ENCODE data around the gene SMAD9. TPM values are rescaled to one million over a fixed set of nuclear protein-coding genes. Genes with fewer than 3 reads are reported as not detected.

SMAD9 gene
- total RNA-seq, 2 experiments from 2014 or later, result 10.3 to 10.8 TPM

DNA sequence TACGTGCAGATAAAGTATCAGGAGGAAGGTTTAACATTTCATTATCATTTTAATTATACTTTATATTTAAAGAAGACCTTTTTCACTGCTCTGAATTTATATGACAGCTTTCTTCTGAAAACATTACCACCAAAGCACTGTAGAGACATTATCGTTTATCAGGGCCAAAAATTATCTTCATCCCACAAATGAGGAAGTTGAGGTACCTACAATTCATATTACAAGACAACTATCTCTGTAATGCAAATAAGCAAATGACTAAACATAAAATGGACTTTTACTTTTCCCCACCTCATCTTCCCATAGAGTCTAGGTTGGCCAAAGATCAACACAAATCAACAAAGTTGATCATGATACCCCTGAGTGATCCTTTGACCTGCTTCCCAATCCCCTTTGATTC lies 30.9 kb upstream of the SMAD9 start:
- Histone ChIP-seq H3K36me3 (ENCODE audit: insufficient read depth, low read length) (peaks cover 86% of the 10 kb centered on the region), H3K9me2 (ENCODE audit: insufficient read depth, low read length) (no peaks in the 10 kb centered on the region), H3K4me3 (ENCODE audit: low read depth, low read length, poor library complexity, severe bottlenecking) (no peak overlapping the region), H3K4me1 (ENCODE audit: insufficient read depth, low read length, poor library complexity, severe bottlenecking) (peaks cover 14% of the 10 kb centered on the region), H3K9me3 (ENCODE audit: low read length) (no peaks in the 10 kb centered on the region), H3K79me2 (ENCODE audit: insufficient read depth, low read depth, low read length) (no peaks in the 10 kb centered on the region), H3K4me2 (ENCODE audit: low read length) (no peak overlapping the region), H3K27ac (ENCODE audit: low read depth, low read length, poor library complexity, severe bottlenecking) (no peak overlapping the region), H2AFZ (ENCODE audit: low read length) (no peak overlapping the region), H4K20me1 (ENCODE audit: insufficient read depth, low read length) (no peaks in the 10 kb centered on the region)
- TF ChIP-seq, protein P1, sequence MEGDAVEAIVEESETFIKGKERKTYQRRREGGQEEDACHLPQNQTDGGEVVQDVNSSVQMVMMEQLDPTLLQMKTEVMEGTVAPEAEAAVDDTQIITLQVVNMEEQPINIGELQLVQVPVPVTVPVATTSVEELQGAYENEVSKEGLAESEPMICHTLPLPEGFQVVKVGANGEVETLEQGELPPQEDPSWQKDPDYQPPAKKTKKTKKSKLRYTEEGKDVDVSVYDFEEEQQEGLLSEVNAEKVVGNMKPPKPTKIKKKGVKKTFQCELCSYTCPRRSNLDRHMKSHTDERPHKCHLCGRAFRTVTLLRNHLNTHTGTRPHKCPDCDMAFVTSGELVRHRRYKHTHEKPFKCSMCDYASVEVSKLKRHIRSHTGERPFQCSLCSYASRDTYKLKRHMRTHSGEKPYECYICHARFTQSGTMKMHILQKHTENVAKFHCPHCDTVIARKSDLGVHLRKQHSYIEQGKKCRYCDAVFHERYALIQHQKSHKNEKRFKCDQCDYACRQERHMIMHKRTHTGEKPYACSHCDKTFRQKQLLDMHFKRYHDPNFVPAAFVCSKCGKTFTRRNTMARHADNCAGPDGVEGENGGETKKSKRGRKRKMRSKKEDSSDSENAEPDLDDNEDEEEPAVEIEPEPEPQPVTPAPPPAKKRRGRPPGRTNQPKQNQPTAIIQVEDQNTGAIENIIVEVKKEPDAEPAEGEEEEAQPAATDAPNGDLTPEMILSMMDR (conservative IDR thresholded peaks at IDR 0.05; ENCODE audit: low read length), result no peak
- no peak for TF ChIP-seq EZH2phosphoT487 (IDR thresholded peaks at IDR 0.05; ENCODE audit: borderline replicate concordance, low read depth, low read length)
- no peak for DNase-seq (ENCODE audit: low spot score)
- intact Hi-C loops (cut with micrococcal nuclease; ENCODE audit: unreplicated experiment), result no loop called here
- ChIA-PET POLR2A (interaction anchor here (0.6 to 2.6 kb wide), 3 partner anchors 14 to 97 kb away, joined by 3 to 12 read pairs (median 3); no protein-coding TSS in a partner anchor), CTCF (ENCODE audit: unreplicated experiment) (no interaction called here)
- BruUV-seq (replicated peaks), result no TSS peak

DNA sequence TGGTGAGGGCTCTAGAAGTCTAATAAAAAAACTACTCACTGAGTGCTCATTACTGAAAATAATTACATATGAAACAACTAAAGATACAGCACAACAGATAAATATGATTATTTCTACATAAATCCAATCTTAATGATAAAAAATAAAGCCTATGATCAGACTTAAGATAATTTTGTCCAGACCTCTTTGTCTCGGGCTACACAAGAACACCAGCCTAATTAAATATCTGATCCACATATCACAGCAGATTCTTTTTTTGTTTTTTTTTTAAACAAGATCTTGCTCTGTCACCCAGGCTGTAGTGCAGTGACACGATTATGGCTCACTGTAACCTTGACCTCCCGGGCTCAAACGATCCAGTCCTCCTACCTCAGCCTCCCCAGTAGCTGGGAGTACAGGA lies 30.3 kb upstream of the SMAD9 start:
- CTCF ChIA-PET (ENCODE audit: unreplicated experiment), result no interaction called here
- intact Hi-C loops (cut with micrococcal nuclease; ENCODE audit: unreplicated experiment), result no loop called here
- H3K4me2 ChIP-seq (ENCODE audit: low read length), result no peak overlapping the region
- H3K9me2 ChIP-seq (ENCODE audit: insufficient read depth, low read length), result no peaks in the 10 kb centered on the region
- peaks cover 80% of the 10 kb centered on the region for H3K36me3 ChIP-seq (ENCODE audit: insufficient read depth, low read length)
- DNase-seq (ENCODE audit: low spot score), result no peak
- H3K27ac ChIP-seq (ENCODE audit: low read depth, low read length, poor library complexity, severe bottlenecking), result no peak overlapping the region
- TF ChIP-seq, protein P1 (conservative IDR thresholded peaks at IDR 0.05; ENCODE audit: low read length), result no peak
- no peak for TF ChIP-seq EZH2phosphoT487 (IDR thresholded peaks at IDR 0.05; ENCODE audit: borderline replicate concordance, low read depth, low read length)
- H4K20me1 ChIP-seq (ENCODE audit: insufficient read depth, low read length), result no peaks in the 10 kb centered on the region
- no peaks in the 10 kb centered on the region for H3K79me2 ChIP-seq (ENCODE audit: insufficient read depth, low read depth, low read length)
- H3K4me3 ChIP-seq (ENCODE audit: low read depth, low read length, poor library complexity, severe bottlenecking), result no peak overlapping the region
- H3K9me3 ChIP-seq (ENCODE audit: low read length), result no peaks in the 10 kb centered on the region
- POLR2A ChIA-PET, result interaction anchor here (0.6 to 2.6 kb wide), 4 partner anchors 14 to 67 kb away, joined by 3 to 12 read pairs (median 4); no protein-coding TSS in a partner anchor
- no peak overlapping the region for H2AFZ ChIP-seq (ENCODE audit: low read length)
- peaks cover 14% of the 10 kb centered on the region for H3K4me1 ChIP-seq (ENCODE audit: insufficient read depth, low read length, poor library complexity, severe bottlenecking)
- no TSS peak for BruUV-seq (replicated peaks)

DNA sequence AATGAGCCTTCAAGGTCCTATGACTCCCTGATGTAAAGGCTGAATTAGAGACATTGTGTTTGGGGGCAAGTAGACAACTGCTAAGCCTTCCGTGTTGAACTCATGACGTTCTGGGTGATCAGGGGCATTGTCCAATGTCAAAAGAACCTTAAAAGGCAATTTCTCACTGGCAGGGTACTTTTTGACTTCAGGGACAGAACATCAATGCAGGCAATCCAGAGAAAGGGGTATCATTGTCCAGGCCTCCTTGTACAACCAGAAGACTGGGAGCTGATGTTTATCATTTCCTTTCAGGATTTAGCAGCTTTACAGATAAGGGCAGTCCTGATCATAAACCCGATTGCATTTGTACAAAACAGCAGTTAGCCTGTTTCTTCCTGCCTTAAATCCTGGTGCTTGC lies 25.0 kb upstream of the SMAD9 start:
- Histone ChIP-seq H3K4me1 (ENCODE audit: insufficient read depth, low read length, poor library complexity, severe bottlenecking) (no peaks in the 10 kb centered on the region), H3K36me3 (ENCODE audit: insufficient read depth, low read length) (peaks cover 29% of the 10 kb centered on the region), H4K20me1 (ENCODE audit: insufficient read depth, low read length) (no peaks in the 10 kb centered on the region), H3K9me2 (ENCODE audit: insufficient read depth, low read length) (no peaks in the 10 kb centered on the region), H3K4me2 (ENCODE audit: low read length) (no peak overlapping the region), H3K79me2 (ENCODE audit: insufficient read depth, low read depth, low read length) (no peaks in the 10 kb centered on the region), H2AFZ (ENCODE audit: low read length) (no peak overlapping the region), H3K9me3 (ENCODE audit: low read length) (no peaks in the 10 kb centered on the region), H3K27ac (ENCODE audit: low read depth, low read length, poor library complexity, severe bottlenecking) (no peak overlapping the region), H3K4me3 (ENCODE audit: low read depth, low read length, poor library complexity, severe bottlenecking) (no peak overlapping the region)
- TF ChIP-seq EZH2phosphoT487 (IDR thresholded peaks at IDR 0.05; ENCODE audit: borderline replicate concordance, low read depth, low read length), result no peak
- TF ChIP-seq, protein P1 (conservative IDR thresholded peaks at IDR 0.05; ENCODE audit: low read length), result no peak
- no peak for DNase-seq (ENCODE audit: low spot score)
- no TSS peak for BruUV-seq (replicated peaks)
- ChIA-PET CTCF (ENCODE audit: unreplicated experiment) (no interaction called here), POLR2A (interaction anchor here (0.6 to 1.2 kb wide), 5 partner anchors 27 to 55 kb away, joined by 3 to 10 read pairs (median 3); no protein-coding TSS in a partner anchor)
- intact Hi-C loops (cut with micrococcal nuclease; ENCODE audit: unreplicated experiment), result no loop called here
